ENCODE results near the gene EPHA7.

Gene EPHA7

DNA sequence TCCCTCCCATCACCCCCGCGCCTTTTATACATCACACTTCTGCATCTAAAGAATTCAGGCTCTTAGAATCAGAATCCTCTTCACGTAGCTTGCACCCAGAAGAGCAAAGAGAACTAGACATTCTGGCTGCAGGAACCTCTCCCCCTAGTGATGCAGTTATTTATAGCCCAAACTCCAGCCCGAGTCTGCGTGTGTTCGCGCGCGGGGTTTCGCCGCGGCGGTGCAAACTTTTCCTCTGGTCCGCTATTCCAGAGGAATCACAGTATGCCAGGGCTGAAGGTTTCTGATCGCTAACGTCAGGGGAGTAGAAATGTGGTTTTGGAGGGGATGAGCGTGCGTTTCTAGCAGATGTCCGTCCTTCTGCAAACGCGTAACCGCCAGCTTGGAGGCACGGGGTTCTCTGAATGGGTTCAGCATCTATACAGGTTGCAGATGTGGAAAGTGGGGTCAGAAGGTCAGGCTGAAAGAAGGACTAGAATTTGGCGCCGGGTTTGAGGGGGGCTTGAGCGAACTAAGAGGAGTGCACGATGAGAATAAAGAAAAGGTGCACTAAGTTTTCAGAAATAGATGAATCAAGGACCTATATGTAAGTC lies 1.8 kb downstream of the EPHA7 start (continued):
- TF ChIP-seq ZBTB49 (tag by site-specific recombination; IDR thresholded peaks at IDR 0.05; ENCODE audit: low read depth) = no peak
- TF ChIP-seq, protein P1, sequence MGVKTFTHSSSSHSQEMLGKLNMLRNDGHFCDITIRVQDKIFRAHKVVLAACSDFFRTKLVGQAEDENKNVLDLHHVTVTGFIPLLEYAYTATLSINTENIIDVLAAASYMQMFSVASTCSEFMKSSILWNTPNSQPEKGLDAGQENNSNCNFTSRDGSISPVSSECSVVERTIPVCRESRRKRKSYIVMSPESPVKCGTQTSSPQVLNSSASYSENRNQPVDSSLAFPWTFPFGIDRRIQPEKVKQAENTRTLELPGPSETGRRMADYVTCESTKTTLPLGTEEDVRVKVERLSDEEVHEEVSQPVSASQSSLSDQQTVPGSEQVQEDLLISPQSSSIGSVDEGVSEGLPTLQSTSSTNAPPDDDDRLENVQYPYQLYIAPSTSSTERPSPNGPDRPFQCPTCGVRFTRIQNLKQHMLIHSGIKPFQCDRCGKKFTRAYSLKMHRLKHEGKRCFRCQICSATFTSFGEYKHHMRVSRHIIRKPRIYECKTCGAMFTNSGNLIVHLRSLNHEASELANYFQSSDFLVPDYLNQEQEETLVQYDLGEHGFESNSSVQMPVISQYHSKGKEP (tag by site-specific recombination; IDR thresholded peaks at IDR 0.05) = peak; percentile 13; the same call in 1 of the 2 replicates
- TF ChIP-seq ZNF280D (tag by site-specific recombination; IDR thresholded peaks at IDR 0.05) = no peak
- no peak for TF ChIP-seq ZNF302 (tag by site-specific recombination; IDR thresholded peaks at IDR 0.05; ENCODE audit: low read depth)
- TF ChIP-seq BCL11A (tag by site-specific recombination; IDR thresholded peaks at IDR 0.05; ENCODE audit: low read depth) = no peak
- TF ChIP-seq ZNF645 (tag by site-specific recombination; IDR thresholded peaks at IDR 0.05) = no peak
- peak; percentile 24; the same call in 1 of the 2 replicates for TF ChIP-seq GLIS2 (tag by site-specific recombination; IDR thresholded peaks at IDR 0.05)
- TF ChIP-seq PATZ1 (tag by site-specific recombination; IDR thresholded peaks at IDR 0.05) = peak; percentile 13; the same call in 1 of the 2 replicates
- TF ChIP-seq, protein P2, sequence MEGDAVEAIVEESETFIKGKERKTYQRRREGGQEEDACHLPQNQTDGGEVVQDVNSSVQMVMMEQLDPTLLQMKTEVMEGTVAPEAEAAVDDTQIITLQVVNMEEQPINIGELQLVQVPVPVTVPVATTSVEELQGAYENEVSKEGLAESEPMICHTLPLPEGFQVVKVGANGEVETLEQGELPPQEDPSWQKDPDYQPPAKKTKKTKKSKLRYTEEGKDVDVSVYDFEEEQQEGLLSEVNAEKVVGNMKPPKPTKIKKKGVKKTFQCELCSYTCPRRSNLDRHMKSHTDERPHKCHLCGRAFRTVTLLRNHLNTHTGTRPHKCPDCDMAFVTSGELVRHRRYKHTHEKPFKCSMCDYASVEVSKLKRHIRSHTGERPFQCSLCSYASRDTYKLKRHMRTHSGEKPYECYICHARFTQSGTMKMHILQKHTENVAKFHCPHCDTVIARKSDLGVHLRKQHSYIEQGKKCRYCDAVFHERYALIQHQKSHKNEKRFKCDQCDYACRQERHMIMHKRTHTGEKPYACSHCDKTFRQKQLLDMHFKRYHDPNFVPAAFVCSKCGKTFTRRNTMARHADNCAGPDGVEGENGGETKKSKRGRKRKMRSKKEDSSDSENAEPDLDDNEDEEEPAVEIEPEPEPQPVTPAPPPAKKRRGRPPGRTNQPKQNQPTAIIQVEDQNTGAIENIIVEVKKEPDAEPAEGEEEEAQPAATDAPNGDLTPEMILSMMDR (tag by site-specific recombination; IDR thresholded peaks at IDR 0.05) = peak; percentile 52
- TF ChIP-seq ZNF600 (tag by site-specific recombination; IDR thresholded peaks at IDR 0.05) = peak; percentile 49
- peak; percentile 14; the same call in 1 of the 2 replicates for TF ChIP-seq ZNF654 (tag by site-specific recombination; IDR thresholded peaks at IDR 0.05; ENCODE audit: low read depth)
- peak; percentile 48 for TF ChIP-seq ZBTB20 (tag by site-specific recombination; IDR thresholded peaks at IDR 0.05)
- 0 out of 2 replicates have a peak, but pooled peaks have one; percentile 12 for TF ChIP-seq ZBTB17 (tag by site-specific recombination; IDR thresholded peaks at IDR 0.05)
- TF ChIP-seq ZNF248 (tag by site-specific recombination; IDR thresholded peaks at IDR 0.05) = no peak
- no peak for TF ChIP-seq ZNF37A (tag by site-specific recombination; IDR thresholded peaks at IDR 0.05)
- 0 out of 2 replicates have a peak, but pooled peaks have one; percentile 14 for TF ChIP-seq GLI4 (tag by site-specific recombination; IDR thresholded peaks at IDR 0.05)
- TF ChIP-seq ZEB2 (tag by site-specific recombination; IDR thresholded peaks at IDR 0.05) = no peak
- peak; percentile 44; the same call in 1 of the 2 replicates for TF ChIP-seq ZNF580 (tag by site-specific recombination; IDR thresholded peaks at IDR 0.05)
- TF ChIP-seq MZF1 (tag by site-specific recombination; IDR thresholded peaks at IDR 0.05; ENCODE audit: borderline replicate concordance) = peak; percentile 41; the same call in 1 of the 2 replicates
